ENCODE data around the gene FEM1B.

The FEM1B gene

DNA sequence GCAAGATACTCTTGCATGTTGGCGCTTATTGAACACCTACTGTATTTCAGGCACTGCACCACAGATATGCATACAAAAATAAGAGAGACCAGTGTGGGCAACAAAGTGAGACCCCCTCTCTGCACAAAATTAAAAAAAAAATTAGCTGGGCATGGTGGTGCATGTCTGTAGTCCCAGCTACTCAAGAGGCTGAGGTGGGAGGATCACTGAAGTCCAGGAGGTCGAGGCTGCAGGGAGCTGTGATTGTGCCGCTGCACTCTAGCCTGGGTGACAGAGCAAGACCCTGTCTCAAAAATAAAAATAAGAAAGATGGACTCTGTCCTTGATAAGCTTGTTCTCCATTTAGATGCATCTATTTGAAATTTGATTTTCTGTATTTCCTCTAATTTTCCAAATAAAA lies 20.8 kb downstream of the FEM1B start:
- Histone ChIP-seq H3K36me3 (peaks cover 4 to 30% (median 17%) of the 10 kb centered on the region in 11 experiments; a peak in 17 of 22 replicates), H3K9ac (peak overlapping the region in 9 of 11 experiments; percentile 41 to 79 (median 71); a peak in 16 of 22 replicates), H3K4me2 (peak overlapping the region; percentile 76 to 92 (median 85)), H3K27ac (peak overlapping the region in 9 of 11 experiments; percentile 58 to 85 (median 76); a peak in 19 of 22 replicates), H3K9me3 (replicated peaks in 1 of 11) (no peaks in the 10 kb centered on the region), H4K20me1 (peaks cover 0 to 61% (median 19%) of the 10 kb centered on the region in 11 experiments; a peak in 16 of 22 replicates), H3K4me1 (peaks cover 22 to 78% (median 33%) of the 10 kb centered on the region in 10 experiments), H3K27me3 (no peaks in the 10 kb centered on the region), H3K4me3 (peak overlapping the region in 9 of 10 experiments; percentile 37 to 62 (median 44); a peak in 9 of 20 replicates)
- no peak for TF ChIP-seq Cebpa-rat (IDR thresholded peaks at IDR 0.05)

GRCh38 chr15:68298882-68299381 lies 21.4 kb downstream of the FEM1B start:
- peak overlapping the region in 10 of 11 experiments; percentile 37 to 79 (median 70); a peak in 19 of 22 replicates for H3K9ac ChIP-seq
- H4K20me1 ChIP-seq = peaks cover 0 to 55% (median 13%) of the 10 kb centered on the region in 11 experiments; a peak in 15 of 22 replicates
- no peaks in the 10 kb centered on the region for H3K27me3 ChIP-seq
- H3K36me3 ChIP-seq = peaks cover 0 to 24% (median 13%) of the 10 kb centered on the region in 11 experiments; a peak in 17 of 22 replicates
- no peak for TF ChIP-seq Cebpa-rat (IDR thresholded peaks at IDR 0.05)
- peak overlapping the region in 10 of 11 experiments; percentile 37 to 85 (median 74); a peak in 19 of 22 replicates for H3K27ac ChIP-seq
- no peaks in the 10 kb centered on the region for H3K9me3 ChIP-seq (replicated peaks in 1 of 11)
- peaks cover 22 to 72% (median 33%) of the 10 kb centered on the region in 10 experiments for H3K4me1 ChIP-seq
- peak overlapping the region; percentile 76 to 92 (median 85) for H3K4me2 ChIP-seq
- peak overlapping the region; percentile 34 to 62 (median 44); a peak in 16 of 20 replicates for H3K4me3 ChIP-seq

DNA sequence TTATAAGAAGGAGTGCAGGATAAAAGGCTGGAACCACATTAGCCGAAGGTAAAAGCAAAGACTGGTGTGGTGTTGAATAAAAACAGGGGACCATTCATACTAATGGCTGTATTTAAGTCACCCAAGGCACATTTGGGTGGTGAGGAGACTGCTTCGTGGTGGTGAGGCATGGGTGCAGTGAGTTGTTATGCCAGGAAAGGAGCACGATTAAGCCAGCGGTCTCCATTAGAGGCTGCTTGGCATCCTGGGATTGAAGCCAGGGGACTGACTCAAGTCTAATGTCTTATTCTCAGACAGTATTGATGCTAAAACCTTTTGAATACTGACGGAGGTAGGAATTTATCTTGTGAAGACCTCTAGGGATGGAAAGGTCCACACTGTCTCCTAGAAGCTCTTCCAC lies 21.9 kb downstream of the FEM1B start:
- Histone ChIP-seq H3K9ac (peak overlapping the region; percentile 20 to 79 (median 70)), H3K4me2 (peak overlapping the region; percentile 76 to 92 (median 85)), H3K4me3 (peak overlapping the region in 6 of 10 experiments; percentile 29 to 51 (median 42); a peak in 7 of 20 replicates), H4K20me1 (peaks cover 0 to 50% (median 9%) of the 10 kb centered on the region in 11 experiments; a peak in 13 of 22 replicates), H3K27me3 (no peaks in the 10 kb centered on the region), H3K36me3 (peaks cover 0 to 20% (median 9%) of the 10 kb centered on the region in 11 experiments; a peak in 16 of 22 replicates), H3K27ac (peak overlapping the region in 10 of 11 experiments; percentile 37 to 85 (median 74); a peak in 20 of 22 replicates), H3K9me3 (replicated peaks in 1 of 11) (no peaks in the 10 kb centered on the region), H3K4me1 (peaks cover 22 to 67% (median 33%) of the 10 kb centered on the region in 10 experiments)
- TF ChIP-seq Cebpa-rat (IDR thresholded peaks at IDR 0.05) = no peak

- no peaks in the 10 kb centered on the region for H3K27me3 ChIP-seq
- peaks cover 22 to 58% (median 33%) of the 10 kb centered on the region in 10 experiments for H3K4me1 ChIP-seq
- H3K36me3 ChIP-seq = peaks cover 0 to 20% (median 7%) of the 10 kb centered on the region in 11 experiments; a peak in 15 of 22 replicates
- no peaks in the 10 kb centered on the region for H3K9me3 ChIP-seq (replicated peaks in 1 of 11)
- H3K9ac ChIP-seq = no peak overlapping the region
- H3K4me2 ChIP-seq = peak overlapping the region in 5 of 11 experiments; percentile 83 to 92 (median 87); a peak in 8 of 22 replicates
- H3K27ac ChIP-seq = peak overlapping the region in 6 of 11 experiments; percentile 72 to 84 (median 78); a peak in 12 of 22 replicates
- TF ChIP-seq Cebpa-rat (IDR thresholded peaks at IDR 0.05) = no peak
- peaks cover 0 to 41% (median 2%) of the 10 kb centered on the region in 11 experiments; a peak in 9 of 22 replicates for H4K20me1 ChIP-seq
- H3K4me3 ChIP-seq = no peak overlapping the region
These were observed 22.8 kb downstream of the FEM1B start for GRCh38 chr15:68300115-68300940.

GRCh38 chr15:68301301-68301700 lies 23.8 kb downstream of the FEM1B start:
- Histone ChIP-seq H3K4me3 (no peak overlapping the region), H3K27ac (peak overlapping the region in 5 of 11 experiments; percentile 11 to 47 (median 16); a peak in 4 of 22 replicates), H3K27me3 (no peaks in the 10 kb centered on the region), H4K20me1 (peaks cover 0 to 31% (median 0%) of the 10 kb centered on the region in 11 experiments; a peak in 4 of 22 replicates), H3K9me3 (replicated peaks in 1 of 11) (no peaks in the 10 kb centered on the region), H3K36me3 (peaks cover 0 to 20% (median 6%) of the 10 kb centered on the region in 11 experiments; a peak in 13 of 22 replicates), H3K4me1 (peaks cover 24 to 52% (median 35%) of the 10 kb centered on the region in 10 experiments), H3K4me2 (peak overlapping the region in 6 of 11 experiments; percentile 23 to 92 (median 46); a peak in 11 of 22 replicates), H3K9ac (no peak overlapping the region)
- no peak for TF ChIP-seq Cebpa-rat (IDR thresholded peaks at IDR 0.05)

DNA sequence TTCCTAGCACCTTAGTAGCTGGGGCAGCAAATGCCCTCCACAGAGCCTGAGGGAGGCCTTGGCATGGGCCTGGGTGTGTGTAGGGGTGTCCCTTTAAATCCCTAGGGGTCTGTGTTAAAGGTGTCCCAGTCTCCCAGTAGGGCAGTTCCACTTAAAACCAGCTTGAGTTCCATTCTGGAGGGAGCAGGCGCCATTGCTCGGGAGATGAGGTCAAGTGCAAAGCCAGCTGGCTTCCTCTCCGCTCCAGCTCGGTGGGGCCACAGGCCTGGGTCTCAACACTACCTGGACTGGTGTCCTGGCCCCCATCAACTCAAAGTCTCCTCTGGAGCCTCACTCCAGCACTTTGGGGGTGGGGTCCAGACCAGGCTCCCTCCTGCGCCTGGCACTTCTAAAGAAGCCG lies 25.2 kb downstream of the FEM1B start:
- peak overlapping the region in 1 of 11 experiments; percentile 4; a peak in 1 of 22 replicates for H3K27ac ChIP-seq
- H3K4me1 ChIP-seq = peaks cover 32 to 57% (median 38%) of the 10 kb centered on the region in 10 experiments
- no peaks in the 10 kb centered on the region for H3K27me3 ChIP-seq
- no peak for TF ChIP-seq Cebpa-rat (IDR thresholded peaks at IDR 0.05)
- H3K4me3 ChIP-seq = no peak overlapping the region
- H4K20me1 ChIP-seq = peaks cover 0 to 18% (median 0%) of the 10 kb centered on the region in 11 experiments; a peak in 4 of 22 replicates
- peaks cover 0 to 11% (median 0%) of the 10 kb centered on the region in 11 experiments; a peak in 3 of 22 replicates for H3K36me3 ChIP-seq
- H3K4me2 ChIP-seq = no peak overlapping the region
- no peaks in the 10 kb centered on the region for H3K9me3 ChIP-seq (replicated peaks in 1 of 11)
- H3K9ac ChIP-seq = no peak overlapping the region

GRCh38 chr15:68303134-68303533 lies 25.6 kb downstream of the FEM1B start:
- Histone ChIP-seq H4K20me1 (peaks cover 0 to 16% (median 0%) of the 10 kb centered on the region in 11 experiments; a peak in 4 of 22 replicates), H3K4me2 (no peak overlapping the region), H3K27ac (peak overlapping the region in 1 of 11 experiments; percentile 4; a peak in 1 of 22 replicates), H3K27me3 (no peaks in the 10 kb centered on the region), H3K4me3 (no peak overlapping the region), H3K9ac (no peak overlapping the region), H3K9me3 (replicated peaks in 1 of 11) (no peaks in the 10 kb centered on the region), H3K36me3 (peaks cover 0 to 7% (median 0%) of the 10 kb centered on the region in 11 experiments; a peak in 3 of 22 replicates), H3K4me1 (peaks cover 28 to 53% (median 34%) of the 10 kb centered on the region in 10 experiments)
- no peak for TF ChIP-seq Cebpa-rat (IDR thresholded peaks at IDR 0.05)

Data from BLaER1 treated with 17β-estradiol and CSF1 and Interleukin-3, amounts not matched to agents 10 nM and 100 nM (cell line).